Measurements from ENCODE around the gene BRINP2.

The BRINP2 gene

DNA sequence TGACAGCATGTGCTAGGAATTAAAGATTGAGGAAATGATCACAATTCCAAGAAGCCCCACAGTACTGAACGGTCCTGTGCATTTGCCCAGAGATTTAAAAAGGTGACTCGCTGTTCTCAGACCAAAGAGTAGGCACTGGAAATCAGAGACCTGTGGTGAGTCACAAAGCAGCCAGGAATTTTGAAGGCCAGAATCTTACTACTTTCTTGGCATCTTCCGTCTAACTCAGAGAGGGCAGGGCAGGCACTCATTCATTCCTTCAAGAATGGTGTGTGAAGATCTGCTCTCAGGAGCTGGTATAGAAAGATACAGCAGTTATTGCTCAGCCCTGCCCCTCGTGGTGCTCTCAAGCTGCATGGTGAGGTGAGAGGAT is 57.9 kb downstream of the BRINP2 start:
- DNase-seq: no peak

DNA sequence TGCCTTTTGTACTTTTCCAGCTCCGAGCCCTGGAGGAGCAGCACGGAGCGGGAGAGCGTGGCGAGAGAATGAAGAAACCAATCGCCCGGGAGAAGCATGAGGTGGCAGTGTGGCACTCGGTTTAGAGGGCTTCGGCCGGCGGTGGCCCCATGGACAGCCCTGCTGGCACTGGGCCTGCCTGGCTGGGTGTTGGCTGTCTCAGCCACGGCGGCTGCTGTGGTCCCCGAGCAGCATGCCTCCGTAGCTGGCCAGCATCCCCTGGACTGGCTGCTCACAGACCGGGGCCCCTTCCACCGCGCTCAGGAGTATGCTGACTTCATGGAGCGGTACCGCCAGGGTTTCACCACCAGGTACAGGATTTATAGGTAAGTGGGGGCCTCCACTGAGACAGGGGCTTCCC is 59.0 kb downstream of the BRINP2 start:
- no peak for DNase-seq

GRCh38 chr1:177230228-177231016 is 59.7 kb downstream of the BRINP2 start:
- no peak for DNase-seq

- DNase-seq: no peak
Measured at GRCh38 chr1:177235350-177235749, 64.6 kb downstream of the BRINP2 start.

GRCh38 chr1:177236962-177237361 is 66.2 kb downstream of the BRINP2 start:
- DNase-seq: no peak

- no peak for DNase-seq
Measured at GRCh38 chr1:177238967-177239366, 68.2 kb downstream of the BRINP2 start.

DNA sequence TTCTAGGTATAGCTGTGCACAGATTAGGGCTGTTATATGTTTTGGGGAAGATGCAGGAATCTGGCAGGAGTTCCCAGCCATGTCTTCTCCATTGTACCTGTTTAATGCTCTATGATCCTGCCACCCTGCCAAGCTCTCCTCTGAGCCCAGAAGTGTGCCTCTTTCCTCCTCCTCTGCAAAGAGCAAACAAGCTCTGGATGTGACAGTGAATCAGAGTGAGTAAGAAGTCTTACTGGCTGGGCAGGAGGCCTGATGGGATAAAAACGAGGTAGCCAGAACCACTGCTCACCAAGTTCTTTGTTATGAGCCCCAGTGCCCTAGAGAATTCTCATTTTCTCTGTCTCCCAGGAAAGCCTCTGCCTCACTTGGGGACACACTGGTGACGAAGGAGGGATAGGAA is 69.0 kb downstream of the BRINP2 start:
- no peak for DNase-seq

DNA sequence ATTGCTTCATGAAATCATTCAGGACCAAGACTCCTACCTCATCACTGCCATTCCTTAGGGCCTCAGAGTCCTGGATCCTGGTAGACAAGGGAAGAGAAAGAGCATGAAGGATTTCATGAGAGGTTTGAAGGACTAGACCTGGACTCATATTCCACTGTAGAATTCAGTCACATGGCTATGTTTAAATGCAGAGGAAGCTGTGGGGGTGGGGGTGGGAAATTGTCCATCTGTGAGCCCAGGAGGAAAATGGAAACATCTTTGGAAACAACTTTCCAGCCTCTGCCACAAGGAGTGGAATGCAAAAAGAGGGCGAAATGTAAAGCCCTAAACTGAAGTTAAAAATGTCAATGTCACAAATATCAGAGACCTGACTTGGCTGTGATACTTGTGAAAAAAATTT is 73.0 kb downstream of the BRINP2 start:
- DNase-seq: no peak

DNA sequence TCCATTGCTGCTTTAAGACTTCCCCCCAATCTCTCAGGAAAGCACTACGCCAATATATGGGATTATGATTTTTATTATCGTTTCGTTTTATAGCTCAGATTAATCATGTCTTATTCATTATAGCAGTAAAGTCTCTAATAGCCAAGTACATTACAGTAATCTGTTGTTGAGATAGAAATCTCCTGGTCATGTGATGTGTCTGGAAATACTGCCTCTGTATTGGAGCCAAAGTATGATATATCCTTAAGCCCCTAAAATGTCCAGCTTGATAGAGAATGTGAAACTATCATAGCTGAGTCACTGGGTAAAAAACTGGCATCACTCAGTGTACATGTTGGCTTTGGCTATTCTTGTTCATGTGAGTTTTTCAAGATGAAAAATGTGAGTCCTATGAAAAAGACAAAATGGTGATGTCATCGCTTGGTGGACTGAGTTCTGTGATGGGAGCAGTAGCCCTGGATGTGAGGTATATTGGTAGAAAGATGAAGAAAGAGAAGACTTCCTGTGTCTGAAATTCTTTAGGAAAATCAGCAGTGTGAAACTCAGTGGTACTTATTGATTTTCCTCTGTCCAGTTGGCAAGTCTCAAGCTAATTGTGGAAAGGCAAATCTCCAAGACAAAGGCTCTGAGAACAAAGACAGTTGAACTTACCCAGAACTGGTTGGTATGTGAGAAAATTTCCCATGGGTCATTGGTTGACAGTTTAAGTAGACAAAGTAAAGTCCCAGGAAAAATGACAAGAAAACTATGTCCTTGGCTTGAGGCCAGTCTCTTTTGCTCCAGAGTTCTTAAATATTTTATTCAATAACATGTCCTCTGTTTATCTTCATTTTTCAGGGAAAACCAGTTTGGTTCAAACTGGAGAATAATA is 76.2 kb downstream of the BRINP2 start:
- no peak for DNase-seq

DNA sequence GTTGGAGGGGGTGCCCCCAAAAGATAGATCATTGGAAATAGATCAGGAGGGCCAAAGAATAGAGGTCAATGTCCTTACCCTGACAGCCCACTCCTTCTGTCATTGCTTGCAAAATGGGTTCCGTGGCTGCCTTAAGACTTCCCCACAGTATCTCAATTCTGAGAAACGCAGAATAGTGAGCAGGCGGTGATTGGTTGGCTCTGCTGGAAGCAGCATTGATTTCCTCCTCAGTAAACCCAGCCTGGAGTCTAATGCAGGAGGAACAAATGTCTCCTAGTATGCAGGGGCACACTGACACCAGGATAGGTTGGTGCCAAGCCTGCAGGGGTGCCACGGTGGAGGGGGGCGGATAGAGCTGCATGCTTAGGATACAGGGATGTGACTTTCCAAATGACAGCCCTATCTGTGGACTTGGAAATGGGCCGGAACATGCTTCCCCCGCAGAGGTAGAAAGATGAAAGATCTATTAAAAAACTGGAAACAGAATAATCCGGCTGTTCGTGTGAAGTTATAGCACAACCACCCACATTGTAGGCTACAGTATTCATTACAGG is 76.9 kb downstream of the BRINP2 start:
- DNase-seq: no peak

DNA sequence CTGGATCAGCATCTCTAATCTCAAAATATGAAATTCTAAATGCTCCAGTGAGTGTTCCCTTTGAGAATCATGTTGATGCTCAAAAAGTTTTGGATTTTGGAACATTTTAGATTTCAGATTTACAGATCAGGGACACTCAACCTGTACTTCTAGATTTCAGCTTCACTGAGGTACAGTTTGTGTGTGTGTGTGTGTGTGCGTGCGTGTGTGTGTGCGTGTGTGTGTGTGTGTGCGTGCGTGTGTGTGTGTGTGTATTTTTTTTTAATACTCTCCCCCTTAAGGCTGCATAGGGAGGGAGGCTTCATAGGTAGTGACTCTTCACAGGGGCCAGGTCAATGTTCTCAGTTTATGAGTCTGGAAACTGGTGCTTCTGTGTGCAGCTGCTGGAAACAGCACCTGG is 77.5 kb downstream of the BRINP2 start:
- no peak for DNase-seq

DNA sequence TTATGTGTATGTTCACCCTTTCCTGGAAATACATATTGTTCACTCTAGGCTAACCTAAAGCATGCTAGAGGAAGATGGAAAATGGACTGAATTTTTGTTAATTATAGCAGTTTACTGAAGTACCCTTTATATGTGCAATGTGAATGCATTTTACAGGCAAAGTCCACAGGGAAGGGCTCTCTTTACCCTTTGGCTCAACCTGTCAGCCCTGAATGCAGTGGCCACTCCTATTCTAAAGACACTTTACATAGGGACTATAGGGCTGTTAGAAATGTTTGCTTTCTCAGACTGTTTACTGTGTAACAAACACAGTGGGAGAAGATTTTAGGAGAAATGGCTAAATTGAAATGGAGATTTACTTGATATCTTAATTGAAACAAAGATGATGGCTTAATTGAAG is 78.5 kb downstream of the BRINP2 start:
- no peak for DNase-seq

DNA sequence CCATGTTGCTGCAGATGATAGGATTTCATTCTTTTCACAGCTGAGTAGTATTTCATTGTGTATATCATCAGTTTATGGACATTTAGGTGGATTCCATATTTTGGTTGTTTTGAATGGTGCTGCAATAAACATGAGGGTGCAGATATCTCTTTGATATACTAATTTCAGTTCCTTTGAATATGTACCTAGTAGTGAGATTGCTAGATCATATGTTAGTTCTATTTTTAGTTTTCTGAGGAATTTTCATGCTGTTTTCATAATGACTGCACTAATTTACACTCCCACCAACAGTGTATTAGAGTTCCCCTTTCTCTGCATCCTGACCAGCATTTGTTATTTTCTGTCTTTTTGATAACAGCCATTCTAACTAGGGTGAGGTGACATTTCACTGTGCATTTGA is 82.1 kb downstream of the BRINP2 start:
- no peak for DNase-seq

GRCh38 chr1:177255411-177255810 is 84.7 kb downstream of the BRINP2 start:
- no peak for DNase-seq

- DNase-seq: no peak
Measured at GRCh38 chr1:177256153-177257075, 85.7 kb downstream of the BRINP2 start.

DNA sequence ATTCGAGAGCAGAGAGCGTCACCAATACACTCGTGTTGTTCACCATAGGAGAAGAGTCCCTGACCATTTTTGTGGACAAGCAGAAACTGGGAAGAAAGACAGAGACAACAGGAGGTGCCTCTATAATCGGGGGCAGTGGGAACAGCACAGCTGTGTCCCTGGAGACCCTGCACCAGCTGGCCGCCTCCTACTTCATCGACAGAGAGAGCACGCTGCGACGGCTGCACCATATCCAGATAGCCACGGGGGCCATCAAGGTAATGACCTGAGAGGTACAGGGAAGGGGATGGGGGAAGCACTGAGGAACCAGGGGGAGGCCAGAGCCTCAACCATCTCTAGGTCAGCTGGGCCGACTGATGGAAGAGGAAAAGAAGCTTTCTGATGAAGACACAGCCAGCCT is 86.4 kb downstream of the BRINP2 start:
- no peak for DNase-seq

GRCh38 chr1:177257576-177257975 is 86.8 kb downstream of the BRINP2 start:
- no peak for DNase-seq

- no peak for DNase-seq
Measured at GRCh38 chr1:177270863-177271262, 100.1 kb downstream of the BRINP2 start.

DNA sequence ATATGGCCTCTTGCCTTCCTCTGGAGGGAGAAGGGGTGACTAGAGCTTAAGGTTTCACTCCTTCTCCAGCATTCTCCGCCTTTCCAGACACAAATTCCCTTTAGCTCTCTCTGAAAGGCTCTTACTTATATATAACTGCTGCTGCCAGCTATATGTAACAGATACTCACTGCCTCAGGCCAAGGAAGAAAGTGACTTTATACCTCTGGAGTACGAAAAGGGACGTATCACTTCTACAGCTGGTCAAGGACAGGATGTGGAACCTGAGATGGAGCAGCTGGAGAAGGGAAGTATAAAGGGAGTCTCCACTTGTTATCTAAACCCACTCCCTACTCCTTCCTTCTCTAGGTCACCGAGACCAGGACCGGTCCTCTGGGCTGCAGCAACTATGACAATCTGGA is 102.4 kb downstream of the BRINP2 start:
- DNase-seq: no peak

DNA sequence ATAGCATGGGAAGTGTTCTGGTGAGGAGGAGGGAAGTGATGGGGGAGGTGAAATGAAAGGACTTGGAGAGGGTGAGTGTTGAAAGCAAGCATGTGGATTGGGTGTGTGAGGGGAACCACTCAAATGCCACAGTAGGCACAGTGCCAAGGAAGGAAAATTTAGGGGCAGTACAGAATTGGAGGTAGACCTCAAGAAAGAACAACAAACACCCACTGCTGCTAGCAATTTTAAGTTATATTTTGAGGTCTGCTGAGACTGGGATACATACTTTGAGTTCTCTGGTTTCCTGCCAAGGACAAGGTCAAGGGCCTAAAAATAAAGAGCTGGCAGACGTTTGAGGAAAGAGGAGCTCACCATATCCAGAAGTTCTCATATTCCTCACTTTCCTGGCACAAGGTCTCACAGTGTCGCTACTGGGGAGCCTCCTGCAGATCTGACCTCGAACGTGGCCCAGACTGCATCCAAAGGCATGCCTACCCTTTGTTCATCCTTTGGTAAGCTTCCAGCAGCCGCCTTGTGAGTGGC is 104.0 kb downstream of the BRINP2 start:
- DNase-seq: peak; percentile 56

GRCh38 chr1:177275736-177276135 is 105.0 kb downstream of the BRINP2 start:
- DNase-seq: no peak

DNA sequence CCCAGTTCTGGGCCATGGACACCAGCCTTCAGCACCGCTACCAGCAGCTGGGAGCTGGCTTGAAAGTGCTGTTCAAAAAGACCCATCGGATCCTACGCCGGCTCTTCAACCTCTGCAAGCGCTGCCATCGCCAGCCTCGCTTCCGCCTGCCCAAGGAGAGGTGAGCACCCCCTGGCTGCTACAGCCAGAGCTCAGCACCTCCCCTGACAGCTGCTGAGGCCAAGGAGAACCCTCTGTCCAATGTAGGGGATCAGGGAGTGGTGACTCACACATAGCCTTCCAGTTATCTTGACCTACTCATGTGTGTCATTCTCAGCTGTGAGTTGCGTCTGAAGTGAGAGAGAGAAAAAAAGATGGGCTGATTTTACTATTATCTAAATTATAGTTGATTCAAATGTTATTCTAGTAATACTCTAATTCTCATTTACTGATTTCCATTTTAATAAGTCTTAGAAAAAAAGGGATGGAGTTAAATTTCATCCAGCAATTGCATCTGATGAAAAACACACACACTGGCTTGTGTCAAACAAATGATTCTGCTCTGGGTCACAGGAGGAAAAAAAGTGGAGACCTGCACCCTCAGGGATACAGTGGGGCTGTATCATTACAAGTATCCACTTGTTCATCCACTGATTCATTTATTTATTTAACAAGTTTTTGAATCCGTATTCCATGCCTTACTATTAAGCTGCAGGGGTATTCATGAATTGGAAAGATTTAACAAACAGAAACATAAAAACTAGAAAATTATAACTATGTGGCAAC is 108.0 kb downstream of the BRINP2 start:
- no peak for DNase-seq

Measured in NCI-H1105 treated with DMSO at 0.1 percent for 48 hours (cell line).